Measurements from ENCODE around the gene ALDH8A1. TPM values are rescaled to one million over a fixed set of nuclear protein-coding genes. Genes with fewer than 3 reads are reported as not detected.

ALDH8A1 gene
- total RNA-seq, 1 experiment from 2014 or later = not detected

DNA sequence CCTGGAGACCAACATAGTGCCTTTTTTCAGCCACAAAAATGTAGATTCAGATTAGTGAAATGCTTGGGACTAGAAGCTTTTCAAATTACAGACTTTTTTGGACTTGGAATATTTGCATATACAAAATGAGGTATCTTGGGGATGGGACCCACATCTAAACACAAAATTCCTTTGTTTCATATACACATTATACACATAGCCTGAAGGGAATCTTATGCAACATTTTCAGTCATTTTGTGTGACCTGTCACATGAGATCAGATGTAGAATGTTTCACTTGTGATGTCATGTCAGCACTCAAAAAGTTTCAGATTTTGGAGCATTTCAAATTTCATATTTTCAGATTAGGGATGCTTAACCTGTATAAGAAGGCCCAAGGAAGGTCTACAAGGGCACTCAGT is 44.5 kb upstream of the ALDH8A1 start:
- H4K20me1 ChIP-seq (ENCODE audit: control insufficient read depth, insufficient read depth, insufficient read length) = no peaks in the 10 kb centered on the region
- no peaks in the 10 kb centered on the region for H3K27me3 Mint-ChIP-seq (ENCODE audit: low read depth)
- H3K4me2 ChIP-seq (ENCODE audit: insufficient read depth, insufficient read length, low read length) = no peak overlapping the region
- no peak overlapping the region for H2BK15ac ChIP-seq (ENCODE audit: low read depth, low read length)
- DNase-seq = no peak
- no peak overlapping the region for H3K14ac ChIP-seq (ENCODE audit: insufficient read depth, low read length)
- no peaks in the 10 kb centered on the region for H3K27me3 ChIP-seq (ENCODE audit: insufficient read depth, low read length)
- no peak overlapping the region for H3K4me3 Mint-ChIP-seq
- no peaks in the 10 kb centered on the region for H3K9me3 ChIP-seq (ENCODE audit: control insufficient read depth, low read depth, low read length)
- no peaks in the 10 kb centered on the region for H3K79me1 ChIP-seq (ENCODE audit: insufficient read depth, low read depth, low read length, poor library complexity, severe bottlenecking)
- no peak overlapping the region for H3K23ac ChIP-seq (ENCODE audit: insufficient read length, low read depth, low read length)
- H3K23me2 ChIP-seq (ENCODE audit: insufficient read length, low read depth, low read length, poor library complexity, severe bottlenecking) = no peaks in the 10 kb centered on the region
- no peak overlapping the region for H2AK5ac ChIP-seq (ENCODE audit: insufficient read length, low read length)
- no peak overlapping the region for H4K5ac ChIP-seq (ENCODE audit: insufficient read length, low read depth, low read length)
- H3K4me1 Mint-ChIP-seq = peaks cover 13% of the 10 kb centered on the region in 2 experiments
- no peak overlapping the region for H4K8ac ChIP-seq (replicated peaks; ENCODE audit: insufficient read length, low read depth, low read length)
- no peak overlapping the region for H2BK12ac ChIP-seq (ENCODE audit: insufficient read length, low read depth, low read length)
- H3K36me3 Mint-ChIP-seq (ENCODE audit: insufficient read depth in 1 of 3, low read depth in 3 of 3) = peaks cover 0 to 15% (median 15%) of the 10 kb centered on the region in 3 experiments; a peak in 6 of 7 replicates
- no peak overlapping the region for H3K18ac ChIP-seq (ENCODE audit: insufficient read length, low read depth, low read length)
- H3K79me2 ChIP-seq (ENCODE audit: insufficient read depth, low read length) = no peaks in the 10 kb centered on the region
- H2AFZ ChIP-seq (ENCODE audit: low read length) = no peak overlapping the region
- no peak overlapping the region for H4K91ac ChIP-seq (ENCODE audit: insufficient read length, low read depth, low read length)
- H2BK120ac ChIP-seq (ENCODE audit: low read depth, low read length, poor library complexity, severe bottlenecking) = no peak overlapping the region
- no peak overlapping the region for H3K56ac ChIP-seq (ENCODE audit: insufficient read length, low read depth, low read length)
- TF ChIP-seq, protein P1, sequence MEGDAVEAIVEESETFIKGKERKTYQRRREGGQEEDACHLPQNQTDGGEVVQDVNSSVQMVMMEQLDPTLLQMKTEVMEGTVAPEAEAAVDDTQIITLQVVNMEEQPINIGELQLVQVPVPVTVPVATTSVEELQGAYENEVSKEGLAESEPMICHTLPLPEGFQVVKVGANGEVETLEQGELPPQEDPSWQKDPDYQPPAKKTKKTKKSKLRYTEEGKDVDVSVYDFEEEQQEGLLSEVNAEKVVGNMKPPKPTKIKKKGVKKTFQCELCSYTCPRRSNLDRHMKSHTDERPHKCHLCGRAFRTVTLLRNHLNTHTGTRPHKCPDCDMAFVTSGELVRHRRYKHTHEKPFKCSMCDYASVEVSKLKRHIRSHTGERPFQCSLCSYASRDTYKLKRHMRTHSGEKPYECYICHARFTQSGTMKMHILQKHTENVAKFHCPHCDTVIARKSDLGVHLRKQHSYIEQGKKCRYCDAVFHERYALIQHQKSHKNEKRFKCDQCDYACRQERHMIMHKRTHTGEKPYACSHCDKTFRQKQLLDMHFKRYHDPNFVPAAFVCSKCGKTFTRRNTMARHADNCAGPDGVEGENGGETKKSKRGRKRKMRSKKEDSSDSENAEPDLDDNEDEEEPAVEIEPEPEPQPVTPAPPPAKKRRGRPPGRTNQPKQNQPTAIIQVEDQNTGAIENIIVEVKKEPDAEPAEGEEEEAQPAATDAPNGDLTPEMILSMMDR (conservative IDR thresholded peaks at IDR 0.05) = no peak
- H2BK20ac ChIP-seq (ENCODE audit: low read depth, low read length, poor library complexity, severe bottlenecking) = no peak overlapping the region
- no peak overlapping the region for H3K4ac ChIP-seq (ENCODE audit: low read depth, low read length)
- no peak overlapping the region for H2BK5ac ChIP-seq (ENCODE audit: insufficient read length, low read length)
- no peak overlapping the region for H3K27ac Mint-ChIP-seq
- H3K4me1 ChIP-seq (ENCODE audit: insufficient read depth, low read length) = no peaks in the 10 kb centered on the region
- H3K9me3 Mint-ChIP-seq = no peaks in the 10 kb centered on the region
- no peak overlapping the region for H3T11ph ChIP-seq (ENCODE audit: low read length)
- no peak overlapping the region for H3K27ac ChIP-seq (ENCODE audit: insufficient read length, low read depth, low read length)
- H3K9ac ChIP-seq (ENCODE audit: extremely low read depth, insufficient read length, low read length) = no peak overlapping the region
